Ovary (tissue), 9 donors: ENCODE data around the gene MLPH. TPM values are rescaled to one million over a fixed set of nuclear protein-coding genes. Genes with fewer than 3 reads are reported as not detected.

ENCODE experiments used
- DNase-seq, 5 donors: peaks; one replicate each; pipeline ENCODE4 v3.0.0-alpha.2; 2019 to 2020
- H3K27ac ChIP-seq, 2 donors: fragments of 200-600 bp; one replicate each; pipeline versions ENCODE4 v1.5.1 to v1.8.0; 2019 to 2022
- H3K27me3 ChIP-seq: fragments of 200-600 bp; one replicate; pipeline ENCODE4 v1.8.0; 2022
- H3K36me3 ChIP-seq: fragments of 200-600 bp; sonication (generic); one replicate; pipeline ENCODE4 v1.5.1; 2019
- H3K4me1 ChIP-seq: one replicate; pipeline ENCODE4 v1.8.1; 2013; ENCODE audit warnings: mild to moderate bottlenecking, moderate library complexity; ENCODE audit not compliant: insufficient read depth
- H3K4me3 ChIP-seq: fragments of 200-600 bp; sonication (generic); one replicate; pipeline ENCODE4 v1.5.1; 2017
- H3K9me3 ChIP-seq, 2 donors: fragments of 200-600 bp in 1 of 2; sonication (generic) in 1 of 2; one replicate each; pipeline versions ENCODE4 v1.5.1 to v1.8.1; 2013 to 2019; ENCODE audit warnings: mild to moderate bottlenecking in 1 of 2, moderate library complexity in 1 of 2
- CTCF ChIP-seq, 3 donors: fragments of 450-650 bp in 2 of 3; fragments of 200-600 bp in 1 of 3; IDR thresholded peaks; one replicate each; pipeline versions ENCODE4 v1.5.1 to v1.8.0; 2016 to 2022; ENCODE audit warnings: antibody characterized with exemption in 3 of 3, mild to moderate bottlenecking in 1 of 3
- EP300 ChIP-seq: sonication (generic); formaldehyde crosslinking; IDR thresholded peaks from one replicate; pipeline ENCODE4 v1.6.1; 2017; ENCODE audit warnings: antibody characterized with exemption
- POLR2A ChIP-seq: fragments of 450-650 bp; IDR thresholded peaks from one replicate; pipeline ENCODE4 v1.6.1; 2017; ENCODE audit warnings: antibody characterized with exemption, mild to moderate bottlenecking, moderate library complexity
- WGBS, 3 donors: extraction: QIAGEN DNeasy Blood & Tissue Kit in 1 of 3; methylation state at CpG; one replicate each; pipeline versions ENCODE4 v1.1.5 to v1.1.7; 2013 to 2017; 5-methylcytosine and 5-hydroxymethylcytosine counted together
- intact Hi-C, 4 donors: fragments of 100-400 bp; cut with DNase I; formaldehyde crosslinking; loops; one replicate each; pipeline versions ENCODE4 v1.11.0 to v1.15.1; 2022 to 2023
- polyA plus RNA-seq, 2 donors: library from polyadenylated mRNA; stranded (reverse); fragments of 200-250 nt in 1 of 2; fragments of 350-450 nt in 1 of 2; fragmentation: Illumina TruSeq in 1 of 2; extraction: RNeasy Lipid Tissue Mini Kit (QIAGEN cat#74804) in 1 of 2; gene quantifications; one replicate each; pipeline ENCODE4 v1.2.3, GENCODE V29; 2013 to 2014
- total RNA-seq, 7 donors: library from RNA; depleted of rRNA in 2 of 7; stranded (reverse); fragments of >200 nt in 2 of 7; fragmentation: NEBNext Ultra II Directional in 3 of 7; extraction: Animal tissue kit (Norgen Biotek cat#: 25700) in 3 of 7; gene quantifications; one replicate each; pipeline versions ENCODE4 v1.1.0 to v1.2.4, GENCODE V29; 2016 to 2023
- donor health status: DM: no; HTN: no; CAD: no; lungs with moderate emphysema.
- donor health status: DM: no; HTN: no; CAD: no.
- donor health status: Bipolar disorder and iron deficiency.
- donor health status: DM: yes; HTN: yes; CAD: no.
- donor health status: DM: no; HTN: no; CAD: no.
- donor health status: DM: yes; HTN: yes; CAD: no.

Gene MLPH
- total and polyA plus RNA-seq, 9 donors: 7.8 to 67.5 (median 23.3) TPM

- no peak overlapping the region for H3K4me3 ChIP-seq
- TF ChIP-seq EP300 (no peak), POLR2A (no peak), CTCF (IDR thresholded peaks at IDR 0.05) (no peak)
- intact Hi-C loops: loop anchor here (5.0 to 10.0 kb wide), 6 partner anchors 64 to 387 kb away; partner anchors contain the start of gene COL6A3 (in 3 of the 4)
- H3K4me1 ChIP-seq: peaks cover 16% of the 10 kb centered on the region
- no peak for DNase-seq
- 85 to 90% (median 89%) methylated on average over 3 of the region's 3 CpGs for WGBS, 3 donors
- H3K27ac ChIP-seq: no peak overlapping the region
- no peaks in the 10 kb centered on the region for H3K36me3 ChIP-seq
- H3K9me3 ChIP-seq: no peaks in the 10 kb centered on the region
- H3K27me3 ChIP-seq: no peaks in the 10 kb centered on the region
Measured at GRCh38 chr2:237478979-237479378, 8.1 kb upstream of the MLPH start.

GRCh38 chr2:237479747-237480146 is 7.3 kb upstream of the MLPH start:
- Histone ChIP-seq H3K36me3 (no peaks in the 10 kb centered on the region), H3K4me3 (no peak overlapping the region), H3K27me3 (no peaks in the 10 kb centered on the region), H3K9me3 (no peaks in the 10 kb centered on the region), H3K27ac (no peak overlapping the region), H3K4me1 (peaks cover 10% of the 10 kb centered on the region)
- TF ChIP-seq POLR2A: no peak
- TF ChIP-seq EP300: no peak
- TF ChIP-seq CTCF (IDR thresholded peaks at IDR 0.05): no peak
- intact Hi-C loops: loop anchor here (5.0 to 10.0 kb wide), 6 partner anchors 65 to 387 kb away; partner anchors contain the start of gene COL6A3 (in 3 of the 4)
- peak in 1 of 5 donors; percentile 10 for DNase-seq
- 45 to 50% (median 48%) methylated on average over 4 of the region's 4 CpGs for WGBS, 3 donors

- no peak overlapping the region for H3K27ac ChIP-seq
- WGBS, 3 donors: 87 to 93% (median 93%) methylated on average over 7 of the region's 7 CpGs
- H3K9me3 ChIP-seq: no peaks in the 10 kb centered on the region
- no peaks in the 10 kb centered on the region for H3K36me3 ChIP-seq
- DNase-seq: no peak
- H3K4me3 ChIP-seq: no peak overlapping the region
- peaks cover 9% of the 10 kb centered on the region for H3K4me1 ChIP-seq
- intact Hi-C loops: no loop called here
- TF ChIP-seq CTCF (IDR thresholded peaks at IDR 0.05) (no peak), EP300 (no peak), POLR2A (no peak)
- no peaks in the 10 kb centered on the region for H3K27me3 ChIP-seq
Measured at GRCh38 chr2:237480556-237480955, 6.5 kb upstream of the MLPH start.

GRCh38 chr2:237480988-237481525 is 6.0 kb upstream of the MLPH start:
- intact Hi-C loops: no loop called here

More at GRCh38 chr2:237480988-237481525, 6.0 kb upstream of the MLPH start:
- DNase-seq: peak in 2 of 5 donors; percentile 8 to 34
- H3K4me1 ChIP-seq: peaks cover 4% of the 10 kb centered on the region
- no peak overlapping the region for H3K27ac ChIP-seq
- no peaks in the 10 kb centered on the region for H3K36me3 ChIP-seq
- H3K9me3 ChIP-seq: no peaks in the 10 kb centered on the region
- TF ChIP-seq EP300 (no peak), POLR2A (no peak), CTCF (IDR thresholded peaks at IDR 0.05) (no peak)
- no peaks in the 10 kb centered on the region for H3K27me3 ChIP-seq
- 87 to 95% (median 91%) methylated on average over 3 of the region's 3 CpGs for WGBS, 3 donors
- H3K4me3 ChIP-seq: no peak overlapping the region
